IPS-15b (cell line): ENCODE data around the gene RCAN2.
A peak's percentile ranks its signal among the peaks of the same experiment; 100 is the strongest.

ENCODE experiments used
- H3K27me3 ChIP-seq: one replicate; pipeline ENCODE4 v1.6.1; 2013; ENCODE audit warnings: low read length; ENCODE audit not compliant: control insufficient read depth, insufficient read depth
- H3K36me3 ChIP-seq: one replicate; pipeline ENCODE4 v1.6.1; 2013; ENCODE audit warnings: low read length; ENCODE audit not compliant: control insufficient read depth, insufficient read depth
- H3K4me1 ChIP-seq: one replicate; pipeline ENCODE4 v1.6.1; 2013; ENCODE audit warnings: mild to moderate bottlenecking, low read length; ENCODE audit not compliant: control insufficient read depth, insufficient read depth
- H3K4me3 ChIP-seq: one replicate; pipeline ENCODE4 v1.5.1; 2013; ENCODE audit warnings: low read depth, low read length
- H3K9ac ChIP-seq: one replicate; pipeline ENCODE4 v1.6.1; 2013; ENCODE audit warnings: low read depth, mild to moderate bottlenecking, low read length
- H3K9me3 ChIP-seq: one replicate; pipeline ENCODE4 v1.6.1; 2013; ENCODE audit warnings: mild to moderate bottlenecking, low read length; ENCODE audit not compliant: control insufficient read depth, insufficient read depth

The RCAN2 gene

DNA sequence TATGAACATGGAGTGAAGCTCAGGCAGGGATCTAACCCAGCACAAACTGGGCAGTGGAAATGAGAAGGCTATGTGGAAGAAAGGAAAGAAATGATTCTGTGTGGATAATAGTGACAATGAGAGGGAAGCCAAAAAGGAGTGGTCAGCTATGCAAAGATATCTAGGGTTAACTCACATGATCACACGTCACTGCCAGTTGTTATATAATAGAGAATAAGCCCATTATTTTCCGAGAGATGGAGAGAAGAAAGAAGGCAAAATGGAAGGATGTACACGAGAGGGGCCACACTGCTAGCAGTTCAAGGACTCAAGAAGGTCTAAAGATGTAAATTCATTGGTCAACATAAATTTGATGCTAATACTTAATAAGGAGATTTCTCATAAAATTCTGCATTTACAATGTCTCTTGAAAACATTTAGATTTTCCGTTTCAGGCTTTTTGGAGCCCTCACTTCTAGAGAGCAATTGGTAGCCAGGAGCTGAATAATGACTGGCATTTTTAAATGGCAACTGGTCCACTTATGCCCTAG is 18.8 kb upstream of the RCAN2 start:
- H3K4me1 ChIP-seq = no peaks in the 10 kb centered on the region

DNA sequence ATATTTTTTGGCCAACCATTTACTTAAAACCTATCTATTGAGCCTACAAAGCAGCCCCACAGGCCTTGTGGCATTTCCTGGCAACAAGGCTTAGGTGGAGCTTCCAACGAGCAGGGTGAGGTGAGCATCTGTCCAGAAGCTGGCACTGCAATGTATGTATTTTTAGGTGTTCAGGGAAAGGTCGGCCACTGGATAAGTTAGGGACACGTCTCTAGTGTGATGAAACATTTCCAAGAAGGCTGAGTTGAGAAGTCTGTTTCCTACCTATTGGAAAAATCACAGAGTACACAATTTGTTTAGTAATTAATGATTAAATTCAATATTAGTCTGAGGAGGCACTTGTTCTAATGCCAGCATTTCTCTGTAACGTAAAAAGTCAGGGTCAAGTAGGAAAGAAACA is 17.8 kb upstream of the RCAN2 start:
- H3K9me3 ChIP-seq = no peaks in the 10 kb centered on the region
- H3K4me1 ChIP-seq = no peaks in the 10 kb centered on the region
- no peak overlapping the region for H3K4me3 ChIP-seq
- H3K9ac ChIP-seq = no peak overlapping the region
- no peaks in the 10 kb centered on the region for H3K27me3 ChIP-seq
- H3K36me3 ChIP-seq = no peaks in the 10 kb centered on the region

More for the DNA sequence above, 18.8 kb upstream of the RCAN2 start:
- Histone ChIP-seq H3K9ac (no peak overlapping the region), H3K4me3 (no peak overlapping the region), H3K27me3 (no peaks in the 10 kb centered on the region), H3K9me3 (no peaks in the 10 kb centered on the region), H3K36me3 (no peaks in the 10 kb centered on the region)

GRCh38 chr6:46507426-46507825 is 16.2 kb upstream of the RCAN2 start:
- no peak overlapping the region for H3K9ac ChIP-seq
- no peaks in the 10 kb centered on the region for H3K36me3 ChIP-seq
- H3K4me1 ChIP-seq = no peaks in the 10 kb centered on the region
- H3K9me3 ChIP-seq = no peaks in the 10 kb centered on the region
- H3K4me3 ChIP-seq = no peak overlapping the region
- H3K27me3 ChIP-seq = no peaks in the 10 kb centered on the region

GRCh38 chr6:46505693-46506512 is 14.7 kb upstream of the RCAN2 start:
- Histone ChIP-seq H3K9me3 (no peaks in the 10 kb centered on the region), H3K4me1 (no peaks in the 10 kb centered on the region), H3K27me3 (no peaks in the 10 kb centered on the region), H3K4me3 (no peak overlapping the region), H3K36me3 (no peaks in the 10 kb centered on the region), H3K9ac (no peak overlapping the region)

GRCh38 chr6:46504242-46504641 is 13.0 kb upstream of the RCAN2 start:
- Histone ChIP-seq H3K4me3 (no peak overlapping the region), H3K36me3 (no peaks in the 10 kb centered on the region), H3K9me3 (no peaks in the 10 kb centered on the region), H3K27me3 (no peaks in the 10 kb centered on the region), H3K4me1 (no peaks in the 10 kb centered on the region), H3K9ac (no peak overlapping the region)

- Histone ChIP-seq H3K4me1 (no peaks in the 10 kb centered on the region), H3K9ac (no peak overlapping the region), H3K36me3 (no peaks in the 10 kb centered on the region), H3K4me3 (no peak overlapping the region), H3K9me3 (no peaks in the 10 kb centered on the region), H3K27me3 (no peaks in the 10 kb centered on the region)
These were observed 11.4 kb upstream of the RCAN2 start for GRCh38 chr6:46502486-46503119.

- Histone ChIP-seq H3K9me3 (no peaks in the 10 kb centered on the region), H3K27me3 (no peaks in the 10 kb centered on the region), H3K4me3 (no peak overlapping the region), H3K9ac (no peak overlapping the region), H3K4me1 (no peaks in the 10 kb centered on the region), H3K36me3 (no peaks in the 10 kb centered on the region)
These were observed 10.2 kb upstream of the RCAN2 start for GRCh38 chr6:46501136-46502089.

- H3K9me3 ChIP-seq = no peaks in the 10 kb centered on the region
- H3K27me3 ChIP-seq = no peaks in the 10 kb centered on the region
- H3K9ac ChIP-seq = no peak overlapping the region
- H3K4me3 ChIP-seq = no peak overlapping the region
- H3K36me3 ChIP-seq = no peaks in the 10 kb centered on the region
- no peaks in the 10 kb centered on the region for H3K4me1 ChIP-seq
These were observed 9.1 kb upstream of the RCAN2 start for GRCh38 chr6:46500382-46500781.

- H3K9me3 ChIP-seq = no peaks in the 10 kb centered on the region
- H3K4me1 ChIP-seq = peaks cover 8% of the 10 kb centered on the region
- no peaks in the 10 kb centered on the region for H3K36me3 ChIP-seq
- peaks cover 31% of the 10 kb centered on the region for H3K27me3 ChIP-seq
- no peak overlapping the region for H3K9ac ChIP-seq
- peak overlapping the region; percentile 76 for H3K4me3 ChIP-seq
These were observed 639 bp upstream of the RCAN2 start for GRCh38 chr6:46491628-46492547.

- no peak overlapping the region for H3K9ac ChIP-seq
- peak overlapping the region; percentile 78 for H3K4me3 ChIP-seq
- H3K9me3 ChIP-seq = no peaks in the 10 kb centered on the region
- H3K4me1 ChIP-seq = peaks cover 8% of the 10 kb centered on the region
- H3K27me3 ChIP-seq = peaks cover 31% of the 10 kb centered on the region
- no peaks in the 10 kb centered on the region for H3K36me3 ChIP-seq
These were observed 636 bp downstream of the RCAN2 start for GRCh38 chr6:46490425-46491200.
